ENCODE results near the gene IQSEC2. TPM values are rescaled to one million over a fixed set of nuclear protein-coding genes. Genes with fewer than 3 reads are reported as not detected.

The IQSEC2 gene
- total and polyA plus RNA-seq, 2 of the 8 experiments (the other 6 are each of a cell fraction or from before 2014, with no cell fraction given): 6.1 to 54.9 TPM

- Histone ChIP-seq H2BK20ac (ENCODE audit: low read length) (no peak overlapping the region), H3K79me2 (ENCODE audit: control insufficient read depth in 1 of 2, insufficient read depth in 2 of 2, low read length in 2 of 2) (no peaks in the 10 kb centered on the region), H3K27ac (ENCODE audit: low read depth, low read length) (no peak overlapping the region), H4K8ac (ENCODE audit: extremely low read depth, insufficient read depth, low read length) (no peak overlapping the region), H2AFZ (ENCODE audit: low read length) (no peak overlapping the region), H3K79me1 (ENCODE audit: low read depth, low read length) (no peaks in the 10 kb centered on the region), H2BK120ac (replicated peaks; ENCODE audit: low read depth, low read length) (no peak overlapping the region), H3K23ac (ENCODE audit: insufficient read length) (no peak overlapping the region), H3K23me2 (ENCODE audit: low read depth, low read length) (no peaks in the 10 kb centered on the region), H3K4me1 (replicated peaks in 1 of 4; ENCODE audit: control insufficient read depth in 3 of 4, insufficient read depth in 4 of 4, low read length in 3 of 4) (no peaks in the 10 kb centered on the region), H2BK5ac (ENCODE audit: low read depth, low read length) (no peak overlapping the region), H3K9me3 (ENCODE audit: insufficient read depth in 2 of 2, low read depth in 1 of 2, low read length in 1 of 2) (no peaks in the 10 kb centered on the region), H4K20me1 (replicated peaks in 1 of 2; ENCODE audit: control insufficient read depth in 1 of 2, insufficient read depth in 2 of 2, low read length in 2 of 2) (no peaks in the 10 kb centered on the region), H3K18ac (ENCODE audit: extremely low read depth, low read length) (no peak overlapping the region), H4K91ac (replicated peaks; ENCODE audit: insufficient read length, low read length) (no peak overlapping the region), H3K27me3 (replicated peaks in 1 of 4; ENCODE audit: control insufficient read depth in 3 of 4, extremely low read depth in 1 of 4, insufficient read depth in 3 of 4, low read length in 3 of 4) (no peaks in the 10 kb centered on the region), H3K4me3 (ENCODE audit: extremely low read depth in 1 of 4, insufficient read depth in 2 of 4, low read depth in 3 of 4, low read length in 4 of 4) (no peak overlapping the region), H4K5ac (ENCODE audit: insufficient read length, low read depth, low read length) (no peak overlapping the region), H3K14ac (ENCODE audit: insufficient read length) (no peak overlapping the region), H3K36me3 (ENCODE audit: control insufficient read depth in 2 of 4, insufficient read depth in 4 of 4, low read length in 3 of 4) (no peaks in the 10 kb centered on the region), H2BK15ac (ENCODE audit: low read length) (no peak overlapping the region), H3K56ac (replicated peaks; ENCODE audit: insufficient read length, low read depth, low read length) (no peak overlapping the region), H3K4me2 (ENCODE audit: insufficient read depth in 1 of 2, low read depth in 2 of 2, low read length in 2 of 2) (no peak overlapping the region), H3K4ac (replicated peaks; ENCODE audit: insufficient read length, low read depth, low read length) (no peak overlapping the region), H2AK5ac (ENCODE audit: low read depth, low read length) (no peak overlapping the region), H3K9ac (replicated peaks in 1 of 4; ENCODE audit: extremely low read depth in 1 of 4, low read depth in 3 of 4, low read length in 3 of 4) (no peak overlapping the region), H2BK12ac (ENCODE audit: low read depth, low read length) (no peak overlapping the region)
- POLR2A ChIA-PET (ENCODE audit: partially characterized antibody): interaction anchor here (1.6 kb wide), 1 partner anchor 12 kb away, joined by 5 read pairs; no protein-coding TSS in a partner anchor
- CTCF ChIA-PET (ENCODE audit: partially characterized antibody): interaction anchor here (0.7 to 8.3 kb wide), 8 partner anchors 10 to 152 kb away, joined by 3 to 78 read pairs (median 8); no protein-coding TSS in a partner anchor
- FAIRE-seq: no peak
- DNase-seq (ENCODE audit: low read depth in 1 of 2, low spot score in 2 of 2): no peak
- no peak for TF ChIP-seq SP2 (IDR thresholded peaks at IDR 0.05; ENCODE audit: low read length)
- TF ChIP-seq SIX5 (IDR thresholded peaks at IDR 0.05; ENCODE audit: low read depth, low read length): no peak
- 83% methylated on average over 10 of the region's 10 CpGs; no CpG with 5 or more reads in 1 of the 2 experiments for WGBS, 2 experiments (ENCODE audit: extremely low coverage in 1 of 2, insufficient coverage in 1 of 2, insufficient read length in 1 of 2, insufficient replicate concordance in 2 of 2, low coverage in 1 of 2, low lambda C conversion rate in 2 of 2, missing lambda C conversion rate in 1 of 2)
These were observed 48.9 kb upstream of the IQSEC2 start for GRCh38 chrX:53330331-53330730.

Data from H1 (cell line).